ENCODE data around the gene PGM5.

PGM5 gene

GRCh38 chr9:68541568-68541967, 185.2 kb downstream of the PGM5 start:
- no peak for DNase-seq

GRCh38 chr9:68545033-68545705, 188.8 kb downstream of the PGM5 start:
- no peak for DNase-seq

- DNase-seq = no peak
Measured at GRCh38 chr9:68546596-68547390, 190.4 kb downstream of the PGM5 start.

GRCh38 chr9:68547417-68547816, 191.0 kb downstream of the PGM5 start:
- no peak for DNase-seq

- no peak for DNase-seq
Measured at GRCh38 chr9:68548241-68548640, 191.8 kb downstream of the PGM5 start.

- no peak for DNase-seq
Measured at GRCh38 chr9:68551191-68551590, 194.8 kb downstream of the PGM5 start.

GRCh38 chr9:68552700-68553476, 196.5 kb downstream of the PGM5 start:
- DNase-seq = no peak

GRCh38 chr9:68555437-68556150, 199.2 kb downstream of the PGM5 start:
- no peak for DNase-seq

GRCh38 chr9:68558545-68558944, 202.1 kb downstream of the PGM5 start:
- no peak for DNase-seq

GRCh38 chr9:68560071-68560844, 203.8 kb downstream of the PGM5 start:
- no peak for DNase-seq

GRCh38 chr9:68562461-68562860, 206.1 kb downstream of the PGM5 start:
- DNase-seq = no peak

- no peak for DNase-seq
Measured at GRCh38 chr9:68567565-68567964, 211.2 kb downstream of the PGM5 start.

- no peak for DNase-seq
Measured at GRCh38 chr9:68574150-68574549, 217.7 kb downstream of the PGM5 start.

- no peak for DNase-seq
Measured at GRCh38 chr9:68575817-68576216, 219.4 kb downstream of the PGM5 start.

- DNase-seq = no peak
Measured at GRCh38 chr9:68577774-68578591, 221.6 kb downstream of the PGM5 start.
